SJSA1 (cell line): Measurements from ENCODE around the gene KSR1. TPM values are rescaled to one million over a fixed set of nuclear protein-coding genes. Genes with fewer than 3 reads are reported as not detected.

Experiments used
- DNase-seq, 2 experiments: peaks; one replicate each; pipeline ENCODE4 v3.0.0-alpha.2; 2015 to 2020; ENCODE audit warnings: low spot score in 2 of 2, low read depth in 1 of 2
- H3K27ac ChIP-seq: fragments of 250-450 bp; sonication (Bioruptor Pico); 2 replicates; pipeline ENCODE4 v1.5.1; 2020; ENCODE audit warnings: mild to moderate bottlenecking, moderate library complexity
- H3K27me3 ChIP-seq: fragments of 250-450 bp; sonication (Bioruptor Pico); replicated peaks from 2 replicates; pipeline ENCODE4 v1.5.1; 2020; ENCODE audit warnings: mild to moderate bottlenecking, moderate library complexity
- H3K36me3 ChIP-seq: fragments of 250-450 bp; sonication (Bioruptor Pico); 2 replicates; pipeline ENCODE4 v1.5.1; 2020; ENCODE audit warnings: mild to moderate bottlenecking
- H3K4me1 ChIP-seq: fragments of 250-450 bp; sonication (Bioruptor Pico); replicated peaks from 2 replicates; pipeline ENCODE4 v1.6.1; 2021; ENCODE audit warnings: mild to moderate bottlenecking
- H3K4me3 ChIP-seq: fragments of 250-450 bp; sonication (Bioruptor Pico); 2 replicates; pipeline ENCODE4 v1.5.1; 2020; ENCODE audit warnings: mild to moderate bottlenecking
- H3K9me3 ChIP-seq: fragments of 250-450 bp; sonication (Bioruptor Pico); replicated peaks from 2 replicates; pipeline ENCODE4 v1.5.1; 2020; ENCODE audit warnings: mild to moderate bottlenecking
- total RNA-seq: library from RNA; depleted of rRNA; stranded (reverse); fragments of >200 nt; shearing (Covaris generic); gene quantifications from 2 replicates; pipeline ENCODE4 v1.2.3, GENCODE V29; 2014

Gene KSR1
- total RNA-seq, 1 experiment from 2014 or later = 7.7 TPM

DNA sequence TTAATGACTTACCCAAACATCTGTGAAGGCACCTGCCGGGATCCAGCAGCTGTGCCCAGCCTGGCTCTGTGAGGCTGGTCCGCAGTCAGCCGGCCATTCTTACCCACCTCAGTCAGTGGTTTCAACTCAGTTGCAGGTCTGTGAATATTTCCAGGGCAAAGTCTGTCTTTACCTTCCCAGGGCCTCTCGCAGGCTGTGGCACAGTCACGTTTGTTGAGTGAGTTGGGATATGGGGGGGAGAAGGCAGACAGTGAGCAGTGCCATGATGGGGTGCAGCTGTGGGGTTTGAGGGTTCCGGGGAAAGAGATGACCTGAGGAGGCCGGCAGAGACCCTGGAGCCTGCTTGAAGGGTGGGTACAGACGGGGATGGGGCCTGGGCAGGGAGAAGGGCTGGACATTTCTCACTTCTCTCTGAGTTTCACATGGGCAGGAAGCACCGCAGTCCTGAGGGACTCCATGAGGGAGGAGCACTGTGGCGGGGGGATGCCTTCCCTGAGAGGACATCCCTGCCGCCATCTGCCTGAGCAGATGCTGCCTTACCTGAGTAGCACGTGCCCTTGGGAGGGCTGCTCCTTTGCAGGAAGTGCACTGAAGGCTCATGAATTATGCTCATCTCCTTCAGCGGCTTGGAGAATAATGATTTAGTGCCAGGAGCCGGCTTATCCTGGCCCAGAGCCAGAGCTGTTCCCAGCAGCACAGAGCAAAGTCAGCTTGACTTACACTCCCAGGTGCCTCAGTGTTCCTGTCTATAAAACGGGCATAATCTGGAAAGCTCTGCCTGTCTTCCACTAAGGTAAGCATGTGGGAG lies 48.1 kb downstream of the KSR1 start:
- no peaks in the 10 kb centered on the region for H3K36me3 ChIP-seq
- peaks cover 30% of the 10 kb centered on the region for H3K4me1 ChIP-seq
- H3K9me3 ChIP-seq = peaks cover 6% of the 10 kb centered on the region
- no peak for DNase-seq
- no peak overlapping the region for H3K4me3 ChIP-seq
- H3K27me3 ChIP-seq = no peaks in the 10 kb centered on the region
- no peak overlapping the region for H3K27ac ChIP-seq

DNA sequence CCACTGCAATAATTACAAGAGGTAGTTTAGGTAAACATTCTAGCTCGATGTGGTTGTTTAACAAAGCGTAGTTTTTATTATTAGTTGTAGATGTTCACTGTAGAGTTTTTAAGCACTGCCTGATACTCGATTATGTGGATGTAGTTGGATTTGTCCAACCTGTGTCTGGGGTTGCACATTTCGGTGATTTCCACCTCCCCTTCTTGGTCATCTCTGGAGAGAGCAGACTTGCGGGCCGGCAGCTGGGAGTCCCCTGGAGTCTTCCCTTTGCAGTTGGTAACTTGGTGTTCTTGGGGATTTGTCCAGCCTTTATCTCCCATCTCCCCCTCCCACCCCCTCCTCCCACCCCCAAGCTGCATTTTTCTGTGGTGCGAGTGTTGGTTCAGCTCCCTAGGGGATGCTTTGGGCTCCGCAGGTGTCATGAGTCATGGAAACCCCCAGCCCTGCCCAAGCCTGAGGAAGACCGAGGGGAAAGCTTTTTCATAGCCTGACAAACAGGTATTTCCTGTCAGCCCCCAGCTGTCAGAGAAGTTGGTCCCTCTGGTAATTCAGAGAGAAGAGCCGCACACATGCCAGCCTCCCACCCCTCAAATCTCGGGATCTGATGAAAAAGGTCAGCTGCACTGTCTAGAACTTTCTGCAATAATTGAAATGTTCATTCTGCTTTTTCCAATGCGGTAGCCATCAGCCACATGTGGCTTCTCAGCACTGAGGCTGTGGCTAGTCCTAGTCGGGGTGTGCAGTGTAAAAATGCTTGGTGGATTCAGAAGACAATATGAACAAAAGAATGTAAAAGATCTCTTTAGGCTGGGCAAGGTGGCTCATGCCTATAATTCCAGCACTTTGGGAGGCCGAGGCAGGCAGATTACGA lies 50.3 kb downstream of the KSR1 start:
- Histone ChIP-seq H3K9me3 (peaks cover 3% of the 10 kb centered on the region), H3K4me1 (peaks cover 32% of the 10 kb centered on the region), H3K36me3 (no peaks in the 10 kb centered on the region), H3K27me3 (no peaks in the 10 kb centered on the region), H3K4me3 (no peak overlapping the region), H3K27ac (no peak overlapping the region)
- DNase-seq = no peak

DNA sequence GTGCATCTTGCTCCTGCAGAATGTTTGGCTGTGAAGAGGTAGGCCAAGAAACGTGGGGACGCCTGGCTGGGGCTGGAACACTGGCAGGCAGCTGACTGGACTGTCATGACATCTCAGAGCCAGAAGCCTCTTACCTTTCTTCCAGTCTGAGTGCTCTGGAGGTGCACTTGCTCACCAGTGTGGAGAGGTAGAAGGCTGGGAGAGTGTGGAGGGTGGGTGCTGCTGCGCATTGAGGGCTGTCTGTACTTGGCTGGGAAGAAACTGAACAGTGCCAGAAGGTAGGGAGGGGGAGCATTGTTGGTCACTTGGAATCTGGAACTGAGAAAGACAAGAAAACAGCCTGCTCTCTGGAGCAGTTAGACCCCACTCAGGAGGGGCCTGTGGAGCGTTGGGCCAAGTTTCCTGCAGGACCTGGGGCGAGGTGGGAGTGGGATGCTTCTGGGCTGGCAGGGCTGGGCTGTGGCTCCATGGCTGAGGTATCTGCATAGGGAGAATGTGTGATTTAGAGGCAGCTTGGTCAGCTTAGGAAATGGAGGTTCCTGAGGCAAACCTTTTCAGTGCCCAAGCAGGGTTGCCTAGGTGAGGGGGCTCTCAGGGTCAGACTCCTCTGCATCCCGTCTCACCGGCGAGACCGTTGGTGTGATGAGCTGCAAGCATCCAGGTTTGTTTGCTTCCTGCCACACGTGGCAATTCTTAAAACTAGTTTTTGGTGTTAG lies 55.1 kb downstream of the KSR1 start:
- Histone ChIP-seq H3K4me3 (no peak overlapping the region), H3K27ac (no peak overlapping the region), H3K36me3 (no peaks in the 10 kb centered on the region), H3K9me3 (no peaks in the 10 kb centered on the region), H3K27me3 (no peaks in the 10 kb centered on the region), H3K4me1 (peaks cover 14% of the 10 kb centered on the region)
- DNase-seq = no peak

DNA sequence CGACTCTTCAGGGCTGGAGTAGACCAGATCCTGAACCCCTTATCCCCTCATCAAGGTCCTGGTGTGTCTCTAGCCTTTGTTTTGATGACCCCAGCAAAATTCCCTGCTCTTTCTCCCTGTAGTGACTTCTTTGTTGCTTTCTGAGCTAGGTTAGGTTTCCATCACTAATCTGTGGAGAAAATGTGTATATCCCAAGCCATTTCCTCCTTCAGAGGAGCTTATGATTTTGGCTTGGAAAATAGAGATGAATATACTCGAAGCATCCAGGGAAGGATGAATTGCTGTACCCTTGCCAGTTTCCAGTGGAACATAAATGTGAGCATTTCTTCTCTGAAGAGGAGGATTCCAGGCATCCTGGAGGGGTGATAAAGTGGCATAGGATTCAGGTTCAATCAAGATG lies 55.8 kb downstream of the KSR1 start:
- H3K9me3 ChIP-seq = no peaks in the 10 kb centered on the region
- H3K36me3 ChIP-seq = no peaks in the 10 kb centered on the region
- no peak overlapping the region for H3K27ac ChIP-seq
- no peak for DNase-seq
- H3K4me3 ChIP-seq = no peak overlapping the region
- no peaks in the 10 kb centered on the region for H3K27me3 ChIP-seq
- peaks cover 14% of the 10 kb centered on the region for H3K4me1 ChIP-seq

DNA sequence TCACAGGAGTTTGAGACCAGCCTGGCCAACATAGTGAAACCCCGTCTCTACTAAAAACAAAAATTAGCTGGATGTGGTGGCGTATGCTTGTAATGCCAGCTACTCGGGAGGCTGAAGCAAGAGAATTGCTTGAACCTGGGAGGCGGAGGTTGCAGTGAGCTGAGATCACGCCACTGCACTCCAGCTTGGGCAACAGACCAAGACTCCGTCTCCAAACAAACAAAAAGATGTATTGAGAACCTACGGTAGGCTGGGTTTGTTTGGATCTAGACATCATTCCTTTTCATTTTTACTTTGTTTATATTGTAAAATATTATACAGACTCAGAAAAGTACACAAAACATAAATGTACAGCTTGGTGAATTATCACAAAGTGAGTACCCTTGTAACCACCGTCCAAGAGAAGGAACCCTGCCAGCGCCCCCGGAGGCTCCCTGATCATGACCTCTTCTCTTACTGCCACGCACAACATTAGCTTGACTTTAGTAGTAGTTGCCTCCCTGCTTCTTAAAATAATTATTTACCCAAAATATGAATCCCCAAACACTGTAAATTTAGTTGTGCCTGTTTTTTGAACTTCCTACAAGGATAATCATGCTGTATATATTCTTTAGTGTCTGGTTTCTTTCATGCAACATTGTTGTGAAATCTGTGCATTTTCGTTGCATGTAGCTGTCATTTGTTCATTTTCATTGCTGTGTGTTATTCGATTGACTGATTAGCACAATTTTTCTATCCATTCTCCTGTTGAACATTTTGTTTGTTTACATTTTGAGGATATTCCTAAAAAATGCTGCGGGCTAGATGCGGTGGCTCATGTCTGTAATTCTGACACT lies 56.5 kb downstream of the KSR1 start:
- H3K27ac ChIP-seq = no peak overlapping the region
- H3K9me3 ChIP-seq = no peaks in the 10 kb centered on the region
- H3K4me1 ChIP-seq = peaks cover 14% of the 10 kb centered on the region
- no peak overlapping the region for H3K4me3 ChIP-seq
- H3K36me3 ChIP-seq = no peaks in the 10 kb centered on the region
- no peak for DNase-seq
- H3K27me3 ChIP-seq = no peaks in the 10 kb centered on the region

DNA sequence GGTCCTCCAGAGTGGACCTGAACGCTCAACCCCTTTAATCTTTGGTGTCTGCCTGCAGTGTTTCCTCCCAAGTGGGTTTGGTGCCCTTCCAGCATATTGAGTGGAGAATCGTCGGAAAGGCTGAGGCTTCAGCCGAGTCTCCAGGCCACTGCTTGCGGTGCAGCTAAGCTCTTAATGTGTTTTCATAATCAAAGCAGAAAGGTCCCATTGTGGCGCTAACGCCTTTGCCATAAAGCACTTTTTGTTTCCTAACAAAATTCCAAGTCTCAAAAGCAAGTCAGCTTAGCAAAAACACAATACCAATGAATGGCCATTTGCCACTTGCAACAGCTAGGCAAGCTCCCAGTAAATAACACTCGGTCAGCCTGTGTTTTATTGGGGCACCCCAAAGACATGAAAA lies 57.6 kb downstream of the KSR1 start:
- no peak for DNase-seq
- Histone ChIP-seq H3K4me1 (peaks cover 8% of the 10 kb centered on the region), H3K36me3 (no peaks in the 10 kb centered on the region), H3K27ac (no peak overlapping the region), H3K9me3 (no peaks in the 10 kb centered on the region), H3K27me3 (no peaks in the 10 kb centered on the region), H3K4me3 (no peak overlapping the region)

DNA sequence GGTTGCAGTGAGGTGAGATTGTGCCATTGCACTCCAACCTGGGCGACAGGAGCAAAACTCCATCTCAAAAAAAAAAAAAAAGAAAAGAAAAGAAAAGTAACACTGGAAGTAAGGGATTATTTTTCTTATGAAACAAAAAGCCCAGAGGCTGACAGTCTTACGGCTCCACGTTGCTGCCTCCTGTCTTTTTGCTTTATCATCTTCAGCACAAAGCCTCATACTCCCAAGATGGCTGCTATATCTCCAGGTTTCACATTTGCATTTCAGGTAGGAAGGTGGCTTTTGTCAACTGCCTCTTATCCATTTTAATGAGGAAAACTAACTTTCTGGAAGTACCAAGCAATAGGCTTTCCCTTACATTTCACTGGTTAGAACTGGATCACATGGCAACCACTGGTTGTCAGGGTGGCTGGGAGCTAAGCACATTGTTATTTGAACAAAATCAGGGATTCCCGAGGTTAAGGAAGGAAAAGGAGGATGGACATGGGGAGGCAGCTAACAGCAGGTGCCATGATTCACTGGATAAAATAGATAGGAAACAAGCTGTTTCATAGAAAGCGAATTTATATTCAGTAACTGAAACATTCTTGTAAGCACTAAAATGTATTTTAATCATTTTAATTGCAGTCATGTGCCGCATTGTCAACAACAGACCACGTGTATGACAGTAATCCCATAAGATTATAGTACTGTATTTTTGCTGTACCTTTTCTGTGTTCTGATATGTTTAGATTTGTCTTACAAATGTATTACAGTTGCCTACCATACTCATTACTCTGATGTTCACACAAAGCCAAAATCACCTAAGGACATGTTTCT lies 58.6 kb downstream of the KSR1 start:
- H3K4me1 ChIP-seq = peaks cover 10% of the 10 kb centered on the region
- DNase-seq = no peak
- H3K4me3 ChIP-seq = no peak overlapping the region
- no peak overlapping the region for H3K27ac ChIP-seq
- no peaks in the 10 kb centered on the region for H3K36me3 ChIP-seq
- H3K27me3 ChIP-seq = no peaks in the 10 kb centered on the region
- no peaks in the 10 kb centered on the region for H3K9me3 ChIP-seq

DNA sequence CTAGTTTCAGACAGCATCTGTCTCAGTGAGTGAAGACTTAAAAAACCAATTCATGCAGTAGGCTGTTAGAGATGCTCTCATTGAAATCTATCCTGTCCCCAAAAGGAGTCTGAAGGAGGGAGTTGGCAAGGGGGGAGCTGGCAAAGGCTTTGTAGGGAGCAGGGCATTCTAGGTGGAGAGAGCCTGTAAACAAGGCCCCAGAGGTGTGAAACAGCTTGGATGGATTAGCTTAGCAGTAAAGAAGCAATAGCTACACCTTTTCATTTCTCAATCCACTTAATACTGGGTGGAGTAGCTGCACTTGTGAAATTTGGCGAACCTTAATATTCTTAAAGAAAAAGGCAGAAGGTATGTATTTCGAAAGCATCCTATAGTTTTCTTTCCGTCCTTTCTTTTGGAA lies 61.8 kb downstream of the KSR1 start:
- Histone ChIP-seq H3K9me3 (no peaks in the 10 kb centered on the region), H3K27ac (no peak overlapping the region), H3K36me3 (no peaks in the 10 kb centered on the region), H3K4me1 (peaks cover 10% of the 10 kb centered on the region), H3K27me3 (no peaks in the 10 kb centered on the region), H3K4me3 (no peak overlapping the region)
- DNase-seq = no peak

DNA sequence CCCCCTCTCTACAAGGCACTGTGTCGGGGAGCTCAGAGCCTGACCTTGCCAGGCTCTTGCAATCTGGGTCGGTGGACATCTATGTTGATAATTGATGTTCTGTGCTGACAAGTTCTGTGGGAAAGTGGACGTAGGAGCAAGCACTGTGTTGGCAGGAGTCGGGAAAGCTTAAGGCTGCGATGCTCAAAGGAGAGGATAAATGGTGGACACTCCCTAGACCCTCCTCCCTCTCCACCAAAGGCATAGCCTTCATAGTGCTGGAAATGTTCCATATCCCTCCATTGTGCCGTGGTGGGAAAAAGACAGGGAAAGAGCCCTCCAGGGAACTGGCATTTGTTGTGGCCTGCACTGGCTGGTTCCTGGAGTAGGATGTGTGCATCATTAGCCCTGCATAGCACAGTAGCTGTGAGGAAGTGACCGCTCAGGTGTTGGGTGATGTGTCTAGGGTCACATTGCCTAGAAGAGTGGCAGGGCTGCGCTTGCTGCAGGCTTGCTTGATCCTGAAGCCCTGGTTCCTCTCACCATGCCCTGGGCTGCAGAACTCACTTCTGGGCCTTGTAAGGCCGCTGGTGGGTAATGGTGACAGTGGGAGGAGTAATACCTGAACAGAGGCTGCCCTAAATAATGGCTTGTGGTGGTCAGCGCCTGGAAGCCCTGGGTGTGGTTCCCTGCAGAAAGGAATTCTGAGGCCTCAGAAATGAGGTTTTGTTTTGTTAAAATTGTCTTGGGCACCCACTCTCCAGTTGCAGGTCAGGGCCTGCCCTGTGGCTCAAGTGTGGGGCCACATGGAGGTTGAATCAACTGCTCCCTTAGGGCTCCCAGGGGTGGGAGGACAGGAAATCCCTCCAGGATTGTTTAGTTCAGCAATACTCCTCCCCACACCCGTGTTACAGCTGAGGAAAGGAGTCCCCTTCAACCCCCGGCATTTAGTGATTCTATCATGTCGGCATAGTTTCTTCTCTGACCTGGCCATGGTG lies 62.6 kb downstream of the KSR1 start:
- Histone ChIP-seq H3K4me3 (no peak overlapping the region), H3K27me3 (no peaks in the 10 kb centered on the region), H3K36me3 (no peaks in the 10 kb centered on the region), H3K9me3 (no peaks in the 10 kb centered on the region), H3K27ac (no peak overlapping the region), H3K4me1 (peaks cover 10% of the 10 kb centered on the region)
- DNase-seq = no peak

DNA sequence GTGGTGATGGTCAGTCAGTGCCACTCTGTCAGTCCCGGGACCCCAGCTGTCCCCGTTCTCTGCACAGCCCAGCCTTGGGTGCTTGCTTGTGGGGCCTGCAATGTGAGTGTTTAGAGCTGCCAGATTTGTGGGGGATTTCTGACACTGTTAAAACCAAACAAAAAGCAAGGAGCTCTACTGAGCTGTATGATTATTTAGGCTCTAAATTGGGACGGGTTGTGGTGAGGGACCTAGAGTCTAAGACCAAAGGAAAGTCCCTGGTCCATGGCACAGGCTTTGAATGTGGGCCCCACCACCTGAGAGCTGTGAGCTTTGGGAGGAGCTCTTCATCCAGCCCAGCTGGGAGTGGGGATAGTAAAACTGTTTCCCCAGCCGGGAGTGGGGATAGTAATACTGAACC lies 63.3 kb downstream of the KSR1 start:
- Histone ChIP-seq H3K9me3 (no peaks in the 10 kb centered on the region), H3K4me1 (peaks cover 10% of the 10 kb centered on the region), H3K27me3 (no peaks in the 10 kb centered on the region), H3K27ac (no peak overlapping the region), H3K36me3 (no peaks in the 10 kb centered on the region), H3K4me3 (no peak overlapping the region)
- no peak for DNase-seq

DNA sequence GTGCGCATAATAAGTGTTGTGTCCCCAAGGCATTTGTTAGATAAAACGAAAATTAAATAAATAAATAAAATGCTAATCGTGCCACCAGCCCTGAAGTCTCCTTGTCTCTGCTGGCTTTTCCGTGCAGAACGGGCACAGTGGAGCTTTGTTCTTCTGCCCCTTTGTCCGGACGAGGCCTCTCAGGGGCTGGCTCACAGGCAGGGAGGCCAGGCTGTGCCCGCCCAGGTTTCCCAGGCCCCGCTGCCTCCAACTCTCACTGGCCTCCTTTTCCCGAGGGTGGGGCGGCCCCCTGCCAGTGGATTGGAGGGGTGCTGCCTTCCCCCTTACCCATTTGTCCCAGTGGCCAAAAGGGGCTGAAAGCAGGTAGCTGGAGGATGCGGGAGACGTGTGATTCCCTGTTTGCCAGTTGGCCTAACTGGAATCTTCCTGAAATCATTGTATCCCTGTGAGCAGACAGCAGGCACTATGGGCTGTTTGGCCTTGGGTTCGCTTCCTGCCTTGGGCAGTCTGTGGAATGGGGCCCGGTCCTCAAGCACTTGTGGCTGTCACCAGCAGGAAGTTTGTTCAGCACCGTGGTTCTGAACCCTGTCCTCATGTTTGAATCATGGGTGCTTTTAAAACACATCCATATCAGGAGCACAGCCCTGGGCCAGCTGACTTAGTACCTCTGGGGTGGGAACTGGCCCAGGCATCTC lies 64.4 kb downstream of the KSR1 start:
- no peak for DNase-seq
- Histone ChIP-seq H3K9me3 (no peaks in the 10 kb centered on the region), H3K36me3 (no peaks in the 10 kb centered on the region), H3K4me1 (peaks cover 10% of the 10 kb centered on the region), H3K27ac (no peak overlapping the region), H3K27me3 (no peaks in the 10 kb centered on the region), H3K4me3 (no peak overlapping the region)
